GM21390 (cell line): ENCODE measurements around the gene SCN11A.

Experiments
- ATAC-seq: cut with Tn5 transposase; IDR thresholded peaks from one replicate; pipeline ENCODE4 v1.9.1; 2021; ENCODE audit not compliant: unreplicated experiment

SCN11A gene

DNA sequence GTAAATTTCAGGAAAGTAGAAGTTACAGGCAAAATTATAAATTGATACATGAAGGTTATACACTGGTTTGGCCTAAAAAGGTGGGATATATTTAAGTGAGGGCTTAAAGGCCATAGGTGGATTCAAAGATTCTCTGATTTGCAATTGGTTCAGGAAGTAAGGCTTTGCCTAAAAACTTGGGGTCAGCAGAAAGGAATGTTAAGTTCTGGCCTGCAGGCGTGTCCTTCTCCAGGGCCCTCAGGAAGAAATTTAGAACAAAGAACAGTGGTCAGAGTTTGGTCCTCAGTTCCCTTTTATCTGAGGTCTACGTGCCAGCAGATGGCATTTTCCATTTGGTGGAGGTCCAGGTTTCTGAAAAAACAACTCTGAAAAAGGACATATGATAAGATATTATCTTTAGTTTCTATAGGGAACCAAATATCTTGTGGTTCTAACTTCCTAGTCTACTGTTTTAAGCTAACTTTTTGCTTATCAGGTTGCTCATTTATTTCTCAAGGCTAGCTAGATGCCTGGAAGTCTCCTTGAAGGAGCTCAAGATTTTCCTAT is 40.5 kb downstream of the SCN11A start:
- ATAC-seq: no peak

DNA sequence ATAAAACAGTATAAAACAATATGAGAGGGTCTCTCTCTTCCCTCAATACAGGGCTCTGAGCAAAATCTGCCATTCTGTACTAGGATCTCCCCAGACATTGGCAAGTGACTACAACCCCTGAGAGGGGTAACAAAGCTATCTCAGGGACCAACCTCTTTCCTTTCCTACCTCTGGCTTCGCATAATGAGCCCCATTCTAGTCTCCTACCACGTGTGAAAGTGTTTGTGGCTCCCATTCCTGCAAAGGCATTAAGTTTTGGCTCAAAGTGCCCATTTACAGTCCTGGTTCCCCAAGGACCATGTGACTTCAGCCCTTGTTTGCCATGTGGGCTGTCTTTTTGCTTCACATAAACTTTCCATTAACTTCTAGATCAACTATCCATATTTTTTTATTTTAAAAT is 46.4 kb downstream of the SCN11A start:
- ATAC-seq: no peak
